ENCODE data around the gene PTPRQ. TPM values are rescaled to one million over a fixed set of nuclear protein-coding genes. Genes with fewer than 3 reads are reported as not detected.

The PTPRQ gene
- total RNA-seq, 6 experiments from 2014 or later = 0.12 to 0.81 (median 0.22) TPM; not detected in 1

DNA sequence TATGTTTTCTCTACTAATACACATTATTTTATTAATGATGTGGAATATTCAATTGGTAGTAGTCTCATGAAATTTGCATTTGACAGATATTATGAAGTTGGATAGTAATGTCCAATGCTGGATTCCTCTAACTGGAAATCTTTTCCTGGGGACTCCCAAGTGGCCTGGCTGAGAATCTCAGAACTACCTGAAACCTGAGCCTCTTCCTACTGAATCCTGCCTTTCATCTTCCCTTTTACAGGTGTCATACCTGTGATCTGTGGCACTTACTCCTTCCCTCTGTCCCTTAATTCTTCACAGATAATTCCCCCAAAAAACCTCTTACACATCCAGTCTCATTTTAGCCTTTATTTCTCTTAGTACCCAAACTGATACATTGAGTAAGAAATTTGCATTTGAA lies 173.7 kb downstream of the PTPRQ start:
- Histone ChIP-seq H3K27me3 (no peaks in the 10 kb centered on the region), H3K4me1 (no peaks in the 10 kb centered on the region), H3K9me3 (no peaks in the 10 kb centered on the region), H3K4me3 (no peak overlapping the region), H3K27ac (no peak overlapping the region), H3K36me3 (no peaks in the 10 kb centered on the region)
- intact Hi-C loops (cut with DNase I) = no loop called here
- ATAC-seq (no peak), DNase-seq (no peak)
- TF ChIP-seq, protein P1, sequence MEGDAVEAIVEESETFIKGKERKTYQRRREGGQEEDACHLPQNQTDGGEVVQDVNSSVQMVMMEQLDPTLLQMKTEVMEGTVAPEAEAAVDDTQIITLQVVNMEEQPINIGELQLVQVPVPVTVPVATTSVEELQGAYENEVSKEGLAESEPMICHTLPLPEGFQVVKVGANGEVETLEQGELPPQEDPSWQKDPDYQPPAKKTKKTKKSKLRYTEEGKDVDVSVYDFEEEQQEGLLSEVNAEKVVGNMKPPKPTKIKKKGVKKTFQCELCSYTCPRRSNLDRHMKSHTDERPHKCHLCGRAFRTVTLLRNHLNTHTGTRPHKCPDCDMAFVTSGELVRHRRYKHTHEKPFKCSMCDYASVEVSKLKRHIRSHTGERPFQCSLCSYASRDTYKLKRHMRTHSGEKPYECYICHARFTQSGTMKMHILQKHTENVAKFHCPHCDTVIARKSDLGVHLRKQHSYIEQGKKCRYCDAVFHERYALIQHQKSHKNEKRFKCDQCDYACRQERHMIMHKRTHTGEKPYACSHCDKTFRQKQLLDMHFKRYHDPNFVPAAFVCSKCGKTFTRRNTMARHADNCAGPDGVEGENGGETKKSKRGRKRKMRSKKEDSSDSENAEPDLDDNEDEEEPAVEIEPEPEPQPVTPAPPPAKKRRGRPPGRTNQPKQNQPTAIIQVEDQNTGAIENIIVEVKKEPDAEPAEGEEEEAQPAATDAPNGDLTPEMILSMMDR (IDR thresholded peaks at IDR 0.05) = no peak
- TF ChIP-seq POLR2A (IDR thresholded peaks at IDR 0.05) = no peak

DNA sequence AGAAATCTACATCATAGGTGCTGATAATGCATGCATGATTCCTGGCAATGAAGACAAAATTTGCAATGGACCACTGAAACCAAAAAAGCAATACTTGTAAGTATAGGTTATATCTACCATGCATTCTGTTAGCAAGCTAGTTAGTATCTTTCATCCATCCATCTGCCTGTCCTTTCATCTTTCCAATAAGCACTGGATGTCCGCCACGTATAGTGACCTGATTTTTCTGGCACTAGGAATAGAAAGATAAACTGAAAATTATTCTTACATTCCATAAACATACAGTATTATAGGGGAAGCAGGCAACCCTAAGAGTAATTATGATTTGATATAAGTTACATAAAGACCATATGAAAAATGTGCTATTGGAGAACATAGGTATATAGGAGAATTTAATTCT lies 176.2 kb downstream of the PTPRQ start:
- WGBS (ENCODE audit: insufficient coverage, low coverage, low lambda C conversion rate, missing lambda C conversion rate) = 76% methylated on average over 2 of the region's 2 CpGs
- intact Hi-C loops (cut with DNase I) = no loop called here
- ATAC-seq (no peak), DNase-seq (no peak)
- Histone ChIP-seq H3K27ac (no peak overlapping the region), H3K4me3 (no peak overlapping the region), H3K27me3 (no peaks in the 10 kb centered on the region), H3K4me1 (no peaks in the 10 kb centered on the region), H3K36me3 (no peaks in the 10 kb centered on the region), H3K9me3 (no peaks in the 10 kb centered on the region)
- TF ChIP-seq, protein P1 (IDR thresholded peaks at IDR 0.05) = no peak
- no peak for TF ChIP-seq POLR2A (IDR thresholded peaks at IDR 0.05)

DNA sequence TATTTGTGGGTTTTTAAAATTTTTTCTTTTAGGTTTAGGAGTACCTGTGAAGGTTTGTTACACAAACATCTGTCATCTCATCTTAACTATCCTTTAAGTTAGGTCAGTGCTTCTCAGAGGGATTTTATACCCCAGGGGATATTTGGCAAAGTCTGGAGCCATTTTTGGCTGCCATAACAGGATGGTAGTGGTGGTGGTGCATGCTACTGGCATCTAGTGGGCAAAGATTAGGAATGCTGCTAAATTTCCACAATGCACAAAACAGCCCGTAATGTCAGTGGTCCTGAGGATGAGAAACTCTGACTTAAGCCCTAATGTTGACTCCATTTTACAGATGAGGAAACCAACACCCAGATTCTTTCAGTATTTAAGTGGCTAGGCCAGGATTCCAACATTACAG lies 178.2 kb downstream of the PTPRQ start:
- H3K4me1 ChIP-seq = no peaks in the 10 kb centered on the region
- H3K27ac ChIP-seq = no peak overlapping the region
- no peaks in the 10 kb centered on the region for H3K27me3 ChIP-seq
- intact Hi-C loops (cut with DNase I) = no loop called here
- 100% methylated on average over 1 of the region's 1 CpG for WGBS (ENCODE audit: insufficient coverage, low coverage, low lambda C conversion rate, missing lambda C conversion rate)
- TF ChIP-seq, protein P1 (IDR thresholded peaks at IDR 0.05) = no peak
- TF ChIP-seq POLR2A (IDR thresholded peaks at IDR 0.05) = no peak
- no peak overlapping the region for H3K4me3 ChIP-seq
- ATAC-seq = no peak
- DNase-seq = no peak
- H3K9me3 ChIP-seq = no peaks in the 10 kb centered on the region
- no peaks in the 10 kb centered on the region for H3K36me3 ChIP-seq

DNA sequence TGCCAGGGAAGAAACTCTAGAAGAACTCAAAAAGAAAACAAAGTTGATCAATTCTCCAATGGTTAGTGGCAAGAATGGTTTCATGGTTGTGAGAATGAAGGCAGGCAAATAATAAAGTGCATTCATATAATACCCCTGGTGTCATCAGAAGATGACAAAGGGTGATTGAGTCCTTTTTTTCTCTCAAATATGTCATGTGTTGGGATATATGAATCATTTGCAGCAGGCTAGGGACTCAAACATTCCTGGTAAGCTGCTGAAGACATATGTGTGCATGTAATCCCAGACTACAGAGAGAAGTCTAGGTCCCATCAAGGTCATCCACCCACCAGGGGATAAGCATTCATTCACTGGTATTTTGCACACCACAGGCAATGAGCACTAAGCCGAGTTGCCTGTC lies 181.0 kb downstream of the PTPRQ start:
- Histone ChIP-seq H3K36me3 (no peaks in the 10 kb centered on the region), H3K9me3 (no peaks in the 10 kb centered on the region), H3K27me3 (no peaks in the 10 kb centered on the region), H3K27ac (no peak overlapping the region), H3K4me3 (no peak overlapping the region), H3K4me1 (no peaks in the 10 kb centered on the region)
- no peak for ATAC-seq
- DNase-seq = no peak
- TF ChIP-seq, protein P1 (IDR thresholded peaks at IDR 0.05) = no peak
- no peak for TF ChIP-seq POLR2A (IDR thresholded peaks at IDR 0.05)
- intact Hi-C loops (cut with DNase I) = no loop called here
- 75% methylated on average over 1 of the region's 1 CpG for WGBS (ENCODE audit: insufficient coverage, low coverage, low lambda C conversion rate, missing lambda C conversion rate)

DNA sequence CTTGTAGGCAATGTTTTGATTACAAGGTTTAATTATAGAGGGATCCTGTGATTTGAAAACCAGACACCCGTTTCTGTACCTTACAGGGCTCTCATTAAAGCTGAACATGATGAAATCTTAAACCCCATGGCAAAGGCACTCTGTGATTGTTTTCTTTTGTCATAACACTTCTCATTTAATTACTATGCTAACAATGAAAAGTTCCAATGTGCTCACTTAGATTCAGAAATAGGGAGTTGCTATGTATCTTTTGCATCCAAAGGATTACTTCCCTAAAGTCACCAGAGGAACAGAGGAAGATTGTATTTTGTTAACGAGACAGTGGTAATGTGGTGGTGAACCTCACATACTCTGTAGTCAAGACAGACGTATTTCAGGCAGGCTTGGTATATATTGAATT lies 181.9 kb downstream of the PTPRQ start:
- no peak overlapping the region for H3K27ac ChIP-seq
- H3K9me3 ChIP-seq = no peaks in the 10 kb centered on the region
- H3K36me3 ChIP-seq = no peaks in the 10 kb centered on the region
- H3K4me3 ChIP-seq = no peak overlapping the region
- no peak for ATAC-seq
- no peak for DNase-seq
- 75% methylated on average over 3 of the region's 3 CpGs for WGBS (ENCODE audit: insufficient coverage, low coverage, low lambda C conversion rate, missing lambda C conversion rate)
- no peaks in the 10 kb centered on the region for H3K27me3 ChIP-seq
- TF ChIP-seq POLR2A (IDR thresholded peaks at IDR 0.05) = no peak
- TF ChIP-seq, protein P1 (IDR thresholded peaks at IDR 0.05) = no peak
- H3K4me1 ChIP-seq = no peaks in the 10 kb centered on the region
- intact Hi-C loops (cut with DNase I) = no loop called here

Data from right lobe of liver (tissue), 6 donors.